ENCODE measurements around the gene RRAD.
"Not testable (repeated sequence)": the region's sequence is repeated elsewhere in the genome, so short reads cannot be mapped to it uniquely, and the experiment has no call there.

RRAD gene

GRCh38 chr16:66900721-66901441 lies 24.5 kb downstream of the RRAD start:
- no peak for DNase-seq (ENCODE audit: low read depth, low spot score)

GRCh38 chr16:66899945-66900710 lies 25.2 kb downstream of the RRAD start:
- no peak for DNase-seq (ENCODE audit: low read depth, low spot score)

GRCh38 chr16:66899310-66899944 lies 25.9 kb downstream of the RRAD start:
- DNase-seq (ENCODE audit: low read depth, low spot score), result no peak

GRCh38 chr16:66898933-66899309 lies 26.4 kb downstream of the RRAD start:
- no peak for DNase-seq (ENCODE audit: low read depth, low spot score)

GRCh38 chr16:66898207-66898606 lies 27.1 kb downstream of the RRAD start:
- DNase-seq (ENCODE audit: low read depth, low spot score), result no peak

- DNase-seq (ENCODE audit: low read depth, low spot score), result not testable (repeated sequence)
Observed at GRCh38 chr16:66896682-66897081, 28.7 kb downstream of the RRAD start.

- DNase-seq (ENCODE audit: low read depth, low spot score), result no peak
Observed at GRCh38 chr16:66895999-66896398, 29.3 kb downstream of the RRAD start.

GRCh38 chr16:66895689-66895979 lies 29.7 kb downstream of the RRAD start:
- no peak for DNase-seq (ENCODE audit: low read depth, low spot score)

- DNase-seq (ENCODE audit: low read depth, low spot score), result no peak
Observed at GRCh38 chr16:66894948-66895688, 30.2 kb downstream of the RRAD start.

GRCh38 chr16:66894055-66894454 lies 31.3 kb downstream of the RRAD start:
- DNase-seq (ENCODE audit: low read depth, low spot score), result no peak

- DNase-seq (ENCODE audit: low read depth, low spot score), result no peak
Observed at GRCh38 chr16:66891797-66892196, 33.5 kb downstream of the RRAD start.

GRCh38 chr16:66891360-66891759 lies 34.0 kb downstream of the RRAD start:
- no peak for DNase-seq (ENCODE audit: low read depth, low spot score)

GRCh38 chr16:66890799-66891198 lies 34.5 kb downstream of the RRAD start:
- DNase-seq (ENCODE audit: low read depth, low spot score), result no peak

- DNase-seq (ENCODE audit: low read depth, low spot score), result no peak
Observed at GRCh38 chr16:66889622-66890021, 35.7 kb downstream of the RRAD start.

- no peak for DNase-seq (ENCODE audit: low read depth, low spot score)
Observed at GRCh38 chr16:66888647-66889615, 36.4 kb downstream of the RRAD start.

GRCh38 chr16:66886914-66887313 lies 38.4 kb downstream of the RRAD start:
- no peak for DNase-seq (ENCODE audit: low read depth, low spot score)

GRCh38 chr16:66886321-66886720 lies 39.0 kb downstream of the RRAD start:
- DNase-seq (ENCODE audit: low read depth, low spot score), result no peak

- no peak for DNase-seq (ENCODE audit: low read depth, low spot score)
Observed at GRCh38 chr16:66885491-66885890, 39.8 kb downstream of the RRAD start.

GRCh38 chr16:66882702-66883101 lies 42.6 kb downstream of the RRAD start:
- DNase-seq (ENCODE audit: low read depth, low spot score), result no peak

- DNase-seq (ENCODE audit: low read depth, low spot score), result no peak
Observed at GRCh38 chr16:66881964-66882508, 43.3 kb downstream of the RRAD start.

- no peak for DNase-seq (ENCODE audit: low read depth, low spot score)
Observed at GRCh38 chr16:66881560-66881959, 43.8 kb downstream of the RRAD start.
